Stimulated activated naive B cell treated with anti-CD40 and anti-IgM and Interleukin-4, amounts not matched to agents 10 μg/mL and 1 μg/mL and 100 μg/mL, for 72 hours (primary cell): Measurements from ENCODE around the gene LMOD3.

Source experiments
- ATAC-seq, 2 donors: fragments of 150-1000 bp; cut with Tn5 transposase; replicated peaks; 2 replicates each; pipeline ENCODE4 v1.10.0; 2021; ENCODE audit warnings: moderate library complexity in 1 of 2
- DNase-seq: peaks from one replicate; pipeline ENCODE4 v3.0.0; 2021
- H3K27ac Mint-ChIP-seq: one replicate; pipeline ENCODE4 v1.8.0; 2022; ENCODE audit warnings: mild to moderate bottlenecking, mixed read lengths
- H3K27me3 Mint-ChIP-seq, 2 donors: one replicate each; pipeline ENCODE4 v1.8.0; 2022; ENCODE audit warnings: mixed read lengths in 2 of 2
- H3K36me3 Mint-ChIP-seq, 2 donors: one replicate each; pipeline ENCODE4 v1.8.0; 2022; ENCODE audit warnings: mixed read lengths in 2 of 2, mild to moderate bottlenecking in 1 of 2
- H3K4me1 Mint-ChIP-seq, 2 donors: one replicate each; pipeline ENCODE4 v1.8.0; 2022; ENCODE audit warnings: mixed read lengths in 2 of 2, mild to moderate bottlenecking in 1 of 2
- H3K4me3 Mint-ChIP-seq, 2 donors: one replicate each; pipeline ENCODE4 v1.8.0; 2022; ENCODE audit warnings: mild to moderate bottlenecking in 2 of 2, mixed read lengths in 2 of 2, moderate library complexity in 1 of 2
- H3K9me3 Mint-ChIP-seq, 2 donors: one replicate each; pipeline ENCODE4 v1.8.0; 2022; ENCODE audit warnings: mixed read lengths in 2 of 2, mild to moderate bottlenecking in 1 of 2

Gene LMOD3

GRCh38 chr3:69122403-69122802 is at the start of gene LMOD3:
LMOD3 (minus strand) TSS chr3:69122595; CDS start chr3:69122386, 209 bp downstream.
- no peaks in the 10 kb centered on the region for H3K36me3 Mint-ChIP-seq
- H3K27me3 Mint-ChIP-seq: peaks cover 0 to 10% of the 10 kb centered on the region in 2 donors
- no peak for DNase-seq
- peaks cover 2 to 5% of the 10 kb centered on the region in 2 donors for H3K4me1 Mint-ChIP-seq
- H3K9me3 Mint-ChIP-seq: no peaks in the 10 kb centered on the region
- no peak for ATAC-seq
- no peak within 1 kb of the TSS for H3K4me3 Mint-ChIP-seq
- no peak within 1 kb of the TSS for H3K27ac Mint-ChIP-seq

GRCh38 chr3:69172058-69172457 is 49.7 kb upstream of the LMOD3 start:
- Mint-ChIP-seq H3K36me3 (no peaks in the 10 kb centered on the region), H3K4me1 (no peaks in the 10 kb centered on the region), H3K4me3 (no peak overlapping the region), H3K27ac (no peak overlapping the region), H3K27me3 (no peaks in the 10 kb centered on the region), H3K9me3 (no peaks in the 10 kb centered on the region)
- DNase-seq (no peak), ATAC-seq (no peak)

- H3K9me3 Mint-ChIP-seq: no peaks in the 10 kb centered on the region
- DNase-seq: no peak
- H3K27me3 Mint-ChIP-seq: no peaks in the 10 kb centered on the region
- no peak overlapping the region for H3K27ac Mint-ChIP-seq
- no peaks in the 10 kb centered on the region for H3K36me3 Mint-ChIP-seq
- no peak overlapping the region for H3K4me3 Mint-ChIP-seq
- no peaks in the 10 kb centered on the region for H3K4me1 Mint-ChIP-seq
- ATAC-seq: no peak
These were observed 44.1 kb upstream of the LMOD3 start for GRCh38 chr3:69166446-69166845.

GRCh38 chr3:69165744-69166143 is 43.3 kb upstream of the LMOD3 start:
- H3K9me3 Mint-ChIP-seq: no peaks in the 10 kb centered on the region
- no peaks in the 10 kb centered on the region for H3K36me3 Mint-ChIP-seq
- DNase-seq (no peak), ATAC-seq (no peak)
- H3K27ac Mint-ChIP-seq: no peak overlapping the region
- H3K4me1 Mint-ChIP-seq: no peaks in the 10 kb centered on the region
- no peaks in the 10 kb centered on the region for H3K27me3 Mint-ChIP-seq
- H3K4me3 Mint-ChIP-seq: no peak overlapping the region

GRCh38 chr3:69164296-69164695 is 41.9 kb upstream of the LMOD3 start:
- Mint-ChIP-seq H3K4me1 (no peaks in the 10 kb centered on the region), H3K27ac (no peak overlapping the region), H3K36me3 (no peaks in the 10 kb centered on the region), H3K9me3 (no peaks in the 10 kb centered on the region), H3K4me3 (no peak overlapping the region), H3K27me3 (no peaks in the 10 kb centered on the region)
- DNase-seq (no peak), ATAC-seq (no peak)

- no peaks in the 10 kb centered on the region for H3K27me3 Mint-ChIP-seq
- no peak for ATAC-seq
These were observed 40.0 kb upstream of the LMOD3 start for GRCh38 chr3:69162308-69162980.

GRCh38 chr3:69161587-69162307 is 39.4 kb upstream of the LMOD3 start:
- no peak overlapping the region for H3K27ac Mint-ChIP-seq
- H3K36me3 Mint-ChIP-seq: no peaks in the 10 kb centered on the region
- H3K4me3 Mint-ChIP-seq: no peak overlapping the region
- no peaks in the 10 kb centered on the region for H3K27me3 Mint-ChIP-seq
- ATAC-seq: peak in 1 of 2 donors; percentile 47
- no peaks in the 10 kb centered on the region for H3K4me1 Mint-ChIP-seq
- no peaks in the 10 kb centered on the region for H3K9me3 Mint-ChIP-seq
- peak; percentile 3 for DNase-seq

More at GRCh38 chr3:69162308-69162980, 40.0 kb upstream of the LMOD3 start:
- H3K36me3 Mint-ChIP-seq: no peaks in the 10 kb centered on the region
- DNase-seq: no peak
- H3K4me3 Mint-ChIP-seq: no peak overlapping the region
- no peaks in the 10 kb centered on the region for H3K9me3 Mint-ChIP-seq
- H3K4me1 Mint-ChIP-seq: no peaks in the 10 kb centered on the region
- H3K27ac Mint-ChIP-seq: no peak overlapping the region

GRCh38 chr3:69160525-69160924 is 38.1 kb upstream of the LMOD3 start:
- no peaks in the 10 kb centered on the region for H3K4me1 Mint-ChIP-seq
- H3K9me3 Mint-ChIP-seq: no peaks in the 10 kb centered on the region
- no peak for DNase-seq
- no peaks in the 10 kb centered on the region for H3K36me3 Mint-ChIP-seq
- H3K4me3 Mint-ChIP-seq: no peak overlapping the region
- no peak for ATAC-seq
- peaks cover 0 to 2% of the 10 kb centered on the region in 2 donors for H3K27me3 Mint-ChIP-seq
- no peak overlapping the region for H3K27ac Mint-ChIP-seq

GRCh38 chr3:69160107-69160506 is 37.7 kb upstream of the LMOD3 start:
- H3K9me3 Mint-ChIP-seq: no peaks in the 10 kb centered on the region
- DNase-seq: no peak
- H3K36me3 Mint-ChIP-seq: no peaks in the 10 kb centered on the region
- ATAC-seq: no peak
- H3K4me3 Mint-ChIP-seq: no peak overlapping the region
- peaks cover 0 to 6% of the 10 kb centered on the region in 2 donors for H3K27me3 Mint-ChIP-seq
- H3K4me1 Mint-ChIP-seq: no peaks in the 10 kb centered on the region
- H3K27ac Mint-ChIP-seq: no peak overlapping the region

- Mint-ChIP-seq H3K4me3 (no peak overlapping the region), H3K27me3 (no peaks in the 10 kb centered on the region), H3K36me3 (no peaks in the 10 kb centered on the region), H3K9me3 (no peaks in the 10 kb centered on the region), H3K4me1 (peaks cover 3 to 13% of the 10 kb centered on the region in 2 donors), H3K27ac (no peak overlapping the region)
- DNase-seq (no peak), ATAC-seq (no peak)
These were observed 27.2 kb upstream of the LMOD3 start for GRCh38 chr3:69149586-69149985.

GRCh38 chr3:69145688-69146087 is 23.3 kb upstream of the LMOD3 start:
- Mint-ChIP-seq H3K9me3 (no peaks in the 10 kb centered on the region), H3K27ac (no peak overlapping the region), H3K27me3 (peaks cover 0 to 14% of the 10 kb centered on the region in 2 donors), H3K4me3 (no peak overlapping the region), H3K36me3 (no peaks in the 10 kb centered on the region), H3K4me1 (peaks cover 0 to 6% of the 10 kb centered on the region in 2 donors)
- DNase-seq (no peak), ATAC-seq (no peak)

- H3K4me1 Mint-ChIP-seq: peaks cover 0 to 6% of the 10 kb centered on the region in 2 donors
- H3K4me3 Mint-ChIP-seq: no peak overlapping the region
- peaks cover 6 to 14% of the 10 kb centered on the region in 2 donors for H3K27me3 Mint-ChIP-seq
- H3K27ac Mint-ChIP-seq: no peak overlapping the region
- no peaks in the 10 kb centered on the region for H3K36me3 Mint-ChIP-seq
- H3K9me3 Mint-ChIP-seq: no peaks in the 10 kb centered on the region
- no peak for DNase-seq
- no peak for ATAC-seq
These were observed 22.3 kb upstream of the LMOD3 start for GRCh38 chr3:69144631-69145245.

- Mint-ChIP-seq H3K9me3 (no peaks in the 10 kb centered on the region), H3K27ac (no peak overlapping the region)
These were observed 21.2 kb upstream of the LMOD3 start for GRCh38 chr3:69143612-69144011.

GRCh38 chr3:69142797-69143454 is 20.5 kb upstream of the LMOD3 start:
- no peak for DNase-seq
- no peaks in the 10 kb centered on the region for H3K9me3 Mint-ChIP-seq
- H3K27ac Mint-ChIP-seq: no peak overlapping the region
- H3K27me3 Mint-ChIP-seq: peaks cover 11 to 14% of the 10 kb centered on the region in 2 donors
- H3K36me3 Mint-ChIP-seq: no peaks in the 10 kb centered on the region
- peaks cover 0 to 6% of the 10 kb centered on the region in 2 donors for H3K4me1 Mint-ChIP-seq
- no peak overlapping the region for H3K4me3 Mint-ChIP-seq
- ATAC-seq: no peak

More at GRCh38 chr3:69143612-69144011, 21.2 kb upstream of the LMOD3 start:
- Mint-ChIP-seq H3K4me3 (no peak overlapping the region), H3K4me1 (peaks cover 0 to 6% of the 10 kb centered on the region in 2 donors), H3K27me3 (peaks cover 11 to 14% of the 10 kb centered on the region in 2 donors), H3K36me3 (no peaks in the 10 kb centered on the region)
- ATAC-seq (no peak), DNase-seq (no peak)
